Neural cell (in vitro differentiated cells): ENCODE results near the gene GHITM. TPM values are rescaled to one million over a fixed set of nuclear protein-coding genes. Genes with fewer than 3 reads are reported as not detected.
A peak's percentile ranks its signal among the peaks of the same experiment; 100 is the strongest.

Experiments used
- H2AFZ ChIP-seq: fragments of 200-600, 300-800 bp; sonication (generic), shearing (Covaris generic); 2 replicates; pipeline ENCODE4 v1.6.0; 2014; ENCODE audit warnings: low read depth, mild to moderate bottlenecking, antibody characterized with exemption, low read length, moderate library complexity
- H3F3A ChIP-seq: fragments of 200-600 bp; shearing (Covaris generic); 2 replicates; pipeline ENCODE4 v1.6.1; 2016; ENCODE audit warnings: mild to moderate bottlenecking, moderate library complexity, mixed read lengths, antibody characterized with exemption, low read length; ENCODE audit not compliant: insufficient read depth, poor library complexity, severe bottlenecking
- H3K27ac ChIP-seq: fragments of 200-600, 300-800 bp; sonication (generic), shearing (Covaris generic); 2 replicates; pipeline ENCODE4 v1.5.1; 2014; ENCODE audit warnings: mild to moderate bottlenecking, low read length, moderate library complexity
- H3K27me3 ChIP-seq: fragments of 300-800, 200-600 bp; sonication (generic), shearing (Covaris generic); 2 replicates; pipeline ENCODE4 v1.6.0; 2014; ENCODE audit warnings: mild to moderate bottlenecking, low read depth, low read length, moderate library complexity; ENCODE audit not compliant: insufficient read depth
- H3K36me3 ChIP-seq: fragments of 300-800, 200-600 bp; sonication (generic), shearing (Covaris generic); 2 replicates; pipeline ENCODE4 v1.5.1; 2014; ENCODE audit warnings: mild to moderate bottlenecking, antibody characterized with exemption, low read length, moderate library complexity; ENCODE audit not compliant: insufficient read depth
- H3K4me2 ChIP-seq: fragments of 300-800, 200-600 bp; sonication (generic), shearing (Covaris generic); 2 replicates; pipeline ENCODE4 v1.6.0; 2014; ENCODE audit warnings: mild to moderate bottlenecking, low read length
- H3K4me3 ChIP-seq: fragments of 300-800, 200-600 bp; sonication (generic), shearing (Covaris generic); 2 replicates; pipeline ENCODE4 v1.5.1; 2014; ENCODE audit warnings: mild to moderate bottlenecking, low read length, moderate library complexity
- H3K79me2 ChIP-seq: fragments of 200-600 bp; shearing (Covaris generic); replicated peaks from 2 replicates; pipeline ENCODE4 v1.6.0; 2014; ENCODE audit warnings: mild to moderate bottlenecking, low read length, moderate library complexity; ENCODE audit not compliant: insufficient read depth
- H3K9ac ChIP-seq: fragments of 300-800, 200-600 bp; sonication (generic), shearing (Covaris generic); 2 replicates; pipeline ENCODE4 v1.6.1; 2016; ENCODE audit warnings: mild to moderate bottlenecking, low read length, mixed read lengths
- H3K9me2 ChIP-seq: fragments of 200-600 bp; shearing (Covaris generic); 2 replicates; pipeline ENCODE4 v1.6.1; 2016; ENCODE audit warnings: mild to moderate bottlenecking, low read length, mixed read lengths; ENCODE audit not compliant: insufficient read depth
- H3K9me3 ChIP-seq: fragments of 200-600, 300-800 bp; sonication (generic), shearing (Covaris generic); 2 replicates; pipeline ENCODE4 v1.6.1; 2016; ENCODE audit warnings: mild to moderate bottlenecking, mixed run types, low read length, moderate library complexity, mixed read lengths
- H4K20me1 ChIP-seq: fragments of 200-600 bp; shearing (Covaris generic); 2 replicates; pipeline ENCODE4 v1.6.1; 2016; ENCODE audit warnings: mild to moderate bottlenecking, mixed run types; ENCODE audit not compliant: insufficient read depth
- EZH2 ChIP-seq: fragments of 200-600, 300-800 bp; shearing (Covaris generic), sonication (generic); IDR thresholded peaks from 2 replicates; pipeline ENCODE4 v1.6.1; 2014; ENCODE audit warnings: antibody characterized with exemption, low read length, borderline replicate concordance, mild to moderate bottlenecking; ENCODE audit not compliant: insufficient read depth, poor library complexity, severe bottlenecking
- POLR2AphosphoS5 ChIP-seq: IDR thresholded peaks from 2 replicates; pipeline ENCODE4 v1.6.1; 2012
- RAD21 ChIP-seq: fragments of 450-650 bp; conservative IDR thresholded peaks from 2 replicates; pipeline ENCODE4 v1.6.1; 2014; ENCODE audit warnings: antibody characterized with exemption, mild to moderate bottlenecking, moderate library complexity
- SMC3 ChIP-seq: fragments of 450-650 bp; conservative IDR thresholded peaks from 2 replicates; pipeline ENCODE4 v1.6.1; 2014; ENCODE audit warnings: antibody characterized with exemption, mild to moderate bottlenecking, moderate library complexity; ENCODE audit not compliant: poor library complexity
- TAF1 ChIP-seq: IDR thresholded peaks from 2 replicates; pipeline ENCODE4 v1.6.1; 2012; ENCODE audit warnings: low read depth
- polyA plus RNA-seq: library from polyadenylated mRNA; depleted of rRNA; stranded (reverse); fragments of >200 nt; gene quantifications from 2 replicates; pipeline ENCODE4 v1.2.3, GENCODE V29; 2014
- TF ChIP-seq, protein P1 (sequence below): IDR thresholded peaks from 2 replicates; pipeline ENCODE4 v1.6.1; 2012; ENCODE audit warnings: borderline replicate concordance
- TF ChIP-seq, protein P2 (sequence below): fragments of 450-650 bp; IDR thresholded peaks from 2 replicates; pipeline ENCODE4 v1.5.1; 2014; ENCODE audit warnings: antibody characterized with exemption, mild to moderate bottlenecking, moderate library complexity; ENCODE audit not compliant: poor library complexity, severe bottlenecking

Gene GHITM
- polyA plus RNA-seq, 1 donor from 2014 or later, result 306 TPM

DNA sequence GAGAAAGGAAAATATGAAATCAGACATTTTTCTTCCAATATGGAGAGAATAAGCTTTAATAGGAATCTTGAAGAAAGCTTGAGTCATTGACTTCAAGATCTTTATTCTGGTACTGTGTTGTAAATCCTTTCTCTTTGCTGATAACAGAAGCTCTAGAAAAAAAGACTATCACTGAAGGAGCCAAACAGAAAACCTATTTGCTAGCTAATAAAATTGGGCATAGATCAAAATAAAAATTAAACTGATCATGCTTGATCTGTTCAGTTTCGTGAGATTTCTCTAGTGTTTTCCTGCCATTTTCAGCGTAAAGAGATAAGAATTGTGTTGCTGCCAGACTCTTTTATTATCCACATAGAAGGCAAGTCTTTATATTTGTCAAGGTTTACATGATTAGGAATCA, 1.5 kb upstream of the GHITM start:
- H4K20me1 ChIP-seq, result no peaks in the 10 kb centered on the region
- no peaks in the 10 kb centered on the region for H3F3A ChIP-seq
- H3K27me3 ChIP-seq, result no peaks in the 10 kb centered on the region
- no peaks in the 10 kb centered on the region for H3K36me3 ChIP-seq
- H3K4me2 ChIP-seq, result no peak overlapping the region
- no peaks in the 10 kb centered on the region for H3K9me3 ChIP-seq
- no peak overlapping the region for H3K9ac ChIP-seq
- no peak overlapping the region for H2AFZ ChIP-seq
- peaks cover 28% of the 10 kb centered on the region for H3K79me2 ChIP-seq
- no peak overlapping the region for H3K27ac ChIP-seq
- TF ChIP-seq, protein P1, sequence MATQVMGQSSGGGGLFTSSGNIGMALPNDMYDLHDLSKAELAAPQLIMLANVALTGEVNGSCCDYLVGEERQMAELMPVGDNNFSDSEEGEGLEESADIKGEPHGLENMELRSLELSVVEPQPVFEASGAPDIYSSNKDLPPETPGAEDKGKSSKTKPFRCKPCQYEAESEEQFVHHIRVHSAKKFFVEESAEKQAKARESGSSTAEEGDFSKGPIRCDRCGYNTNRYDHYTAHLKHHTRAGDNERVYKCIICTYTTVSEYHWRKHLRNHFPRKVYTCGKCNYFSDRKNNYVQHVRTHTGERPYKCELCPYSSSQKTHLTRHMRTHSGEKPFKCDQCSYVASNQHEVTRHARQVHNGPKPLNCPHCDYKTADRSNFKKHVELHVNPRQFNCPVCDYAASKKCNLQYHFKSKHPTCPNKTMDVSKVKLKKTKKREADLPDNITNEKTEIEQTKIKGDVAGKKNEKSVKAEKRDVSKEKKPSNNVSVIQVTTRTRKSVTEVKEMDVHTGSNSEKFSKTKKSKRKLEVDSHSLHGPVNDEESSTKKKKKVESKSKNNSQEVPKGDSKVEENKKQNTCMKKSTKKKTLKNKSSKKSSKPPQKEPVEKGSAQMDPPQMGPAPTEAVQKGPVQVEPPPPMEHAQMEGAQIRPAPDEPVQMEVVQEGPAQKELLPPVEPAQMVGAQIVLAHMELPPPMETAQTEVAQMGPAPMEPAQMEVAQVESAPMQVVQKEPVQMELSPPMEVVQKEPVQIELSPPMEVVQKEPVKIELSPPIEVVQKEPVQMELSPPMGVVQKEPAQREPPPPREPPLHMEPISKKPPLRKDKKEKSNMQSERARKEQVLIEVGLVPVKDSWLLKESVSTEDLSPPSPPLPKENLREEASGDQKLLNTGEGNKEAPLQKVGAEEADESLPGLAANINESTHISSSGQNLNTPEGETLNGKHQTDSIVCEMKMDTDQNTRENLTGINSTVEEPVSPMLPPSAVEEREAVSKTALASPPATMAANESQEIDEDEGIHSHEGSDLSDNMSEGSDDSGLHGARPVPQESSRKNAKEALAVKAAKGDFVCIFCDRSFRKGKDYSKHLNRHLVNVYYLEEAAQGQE, result no peak
- TF ChIP-seq SMC3 (no peak), TAF1 (no peak), EZH2 (no peak)
- H3K9me2 ChIP-seq, result no peaks in the 10 kb centered on the region
- H3K4me3 ChIP-seq, result no peak overlapping the region

DNA sequence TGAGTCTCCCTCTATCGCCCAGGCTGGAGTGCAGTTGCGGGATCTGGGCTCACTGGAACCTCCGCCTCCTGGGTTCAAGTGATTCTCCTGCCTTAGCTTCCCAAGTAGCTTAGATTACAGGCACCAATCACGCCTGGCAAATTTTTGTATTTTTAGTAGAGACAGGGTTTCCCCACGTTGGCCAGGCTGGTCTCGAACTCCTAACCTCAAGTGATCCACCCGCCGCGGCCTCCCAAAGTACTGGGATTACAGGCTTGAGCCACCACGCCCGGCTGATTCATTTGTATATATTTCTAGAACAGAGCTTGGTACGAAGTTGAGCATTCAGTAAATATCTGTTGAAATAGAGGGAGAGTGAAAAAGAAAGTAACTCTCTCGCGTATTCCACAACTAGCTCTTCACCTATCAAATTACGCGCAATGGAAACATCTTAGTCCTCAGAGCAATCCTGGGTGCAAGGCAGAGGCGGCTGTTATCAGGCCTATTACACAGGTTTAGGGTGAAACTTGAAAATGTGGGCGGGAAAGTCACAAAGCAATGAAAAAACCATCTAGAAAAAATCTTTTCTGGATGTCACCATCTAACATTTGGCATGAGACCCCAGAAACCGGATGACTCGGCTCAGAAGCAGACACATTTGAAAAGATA, 707 bp upstream of the GHITM start:
- H3K9me3 ChIP-seq, result no peaks in the 10 kb centered on the region
- H3K9ac ChIP-seq, result peak overlapping the region; percentile 49
- no peaks in the 10 kb centered on the region for H3K27me3 ChIP-seq
- H3F3A ChIP-seq, result no peaks in the 10 kb centered on the region
- H3K27ac ChIP-seq, result peak overlapping the region; percentile 68
- no peaks in the 10 kb centered on the region for H3K9me2 ChIP-seq
- H3K4me2 ChIP-seq, result peak overlapping the region; percentile 63
- no peaks in the 10 kb centered on the region for H4K20me1 ChIP-seq
- peak overlapping the region; percentile 78 for H3K4me3 ChIP-seq
- H2AFZ ChIP-seq, result peak overlapping the region; percentile 94
- no peak for TF ChIP-seq EZH2
- TF ChIP-seq TAF1, result no peak
- TF ChIP-seq RAD21, result no peak
- TF ChIP-seq, protein P2, sequence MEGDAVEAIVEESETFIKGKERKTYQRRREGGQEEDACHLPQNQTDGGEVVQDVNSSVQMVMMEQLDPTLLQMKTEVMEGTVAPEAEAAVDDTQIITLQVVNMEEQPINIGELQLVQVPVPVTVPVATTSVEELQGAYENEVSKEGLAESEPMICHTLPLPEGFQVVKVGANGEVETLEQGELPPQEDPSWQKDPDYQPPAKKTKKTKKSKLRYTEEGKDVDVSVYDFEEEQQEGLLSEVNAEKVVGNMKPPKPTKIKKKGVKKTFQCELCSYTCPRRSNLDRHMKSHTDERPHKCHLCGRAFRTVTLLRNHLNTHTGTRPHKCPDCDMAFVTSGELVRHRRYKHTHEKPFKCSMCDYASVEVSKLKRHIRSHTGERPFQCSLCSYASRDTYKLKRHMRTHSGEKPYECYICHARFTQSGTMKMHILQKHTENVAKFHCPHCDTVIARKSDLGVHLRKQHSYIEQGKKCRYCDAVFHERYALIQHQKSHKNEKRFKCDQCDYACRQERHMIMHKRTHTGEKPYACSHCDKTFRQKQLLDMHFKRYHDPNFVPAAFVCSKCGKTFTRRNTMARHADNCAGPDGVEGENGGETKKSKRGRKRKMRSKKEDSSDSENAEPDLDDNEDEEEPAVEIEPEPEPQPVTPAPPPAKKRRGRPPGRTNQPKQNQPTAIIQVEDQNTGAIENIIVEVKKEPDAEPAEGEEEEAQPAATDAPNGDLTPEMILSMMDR, result no peak
- peaks cover 3% of the 10 kb centered on the region for H3K36me3 ChIP-seq
- peaks cover 31% of the 10 kb centered on the region for H3K79me2 ChIP-seq

DNA sequence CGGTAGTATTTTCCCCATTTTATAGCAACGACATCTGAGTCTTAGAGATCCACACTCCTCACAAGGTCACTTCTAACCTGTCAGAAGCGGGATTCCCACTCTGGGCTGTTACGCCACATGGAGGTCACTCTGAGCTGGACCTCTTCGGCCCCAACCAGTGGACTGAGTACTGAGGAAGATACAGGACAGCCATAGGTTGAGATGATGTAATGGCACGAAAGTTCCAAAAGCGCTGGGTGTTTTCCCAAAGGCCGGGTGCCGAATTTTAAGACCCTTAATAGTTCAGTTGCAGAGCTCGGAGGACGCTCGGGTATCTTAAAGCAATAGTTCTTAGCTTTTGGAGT, 699 bp downstream of the GHITM start:
- TF ChIP-seq SMC3, result no peak
- no peak for TF ChIP-seq EZH2
- TF ChIP-seq POLR2AphosphoS5, result no peak
- H2AFZ ChIP-seq, result peak overlapping the region; percentile 61
- H3K79me2 ChIP-seq, result peaks cover 31% of the 10 kb centered on the region
- H3K9me3 ChIP-seq, result no peaks in the 10 kb centered on the region
- H3K9ac ChIP-seq, result peak overlapping the region; percentile 91
- peak overlapping the region; percentile 78 for H3K4me3 ChIP-seq
- no peaks in the 10 kb centered on the region for H4K20me1 ChIP-seq
- H3K9me2 ChIP-seq, result no peaks in the 10 kb centered on the region
- peak overlapping the region; percentile 87 for H3K4me2 ChIP-seq
- peak overlapping the region; percentile 80 for H3K27ac ChIP-seq
- H3K27me3 ChIP-seq, result no peaks in the 10 kb centered on the region
- H3K36me3 ChIP-seq, result peaks cover 3% of the 10 kb centered on the region
- H3F3A ChIP-seq, result no peaks in the 10 kb centered on the region
